Measurements from ENCODE around the gene GDPD2. TPM values are rescaled to one million over a fixed set of nuclear protein-coding genes. Genes with fewer than 3 reads are reported as not detected.

The GDPD2 gene
- total RNA-seq, 1 experiment from 2014 or later = 0.44 TPM

GRCh38 chrX:70411475-70411874, 11.6 kb upstream of the GDPD2 start:
- no peak overlapping the region for H3K27ac ChIP-seq
- H3F3A ChIP-seq (ENCODE audit: insufficient read depth, low read depth) = no peaks in the 10 kb centered on the region
- H3K4me2 ChIP-seq = no peak overlapping the region
- TF ChIP-seq CTCF (conservative IDR thresholded peaks at IDR 0.05) (no peak), EZH2 (IDR thresholded peaks at IDR 0.05; ENCODE audit: low read depth) (no peak)
- BruUV-seq (replicated peaks) = no TSS peak
- no peaks in the 10 kb centered on the region for H3K9me3 ChIP-seq (ENCODE audit: insufficient read depth, low read depth)
- H4K20me1 ChIP-seq (ENCODE audit: insufficient read depth) = no peaks in the 10 kb centered on the region
- no peaks in the 10 kb centered on the region for H3K79me2 ChIP-seq (ENCODE audit: low read depth)
- DNase-seq = no peak
- POLR2A ChIA-PET (ENCODE audit: unreplicated experiment) = no interaction called here
- H3K4me1 ChIP-seq (replicated peaks; ENCODE audit: insufficient read depth) = no peaks in the 10 kb centered on the region
- no peaks in the 10 kb centered on the region for H3K36me3 ChIP-seq (ENCODE audit: low read depth)
- intact Hi-C loops (cut with micrococcal nuclease; ENCODE audit: unreplicated experiment) = no loop called here
- CTCF ChIA-PET = no interaction called here
- H3K9me2 ChIP-seq (ENCODE audit: insufficient read depth) = no peaks in the 10 kb centered on the region
- no peak overlapping the region for H3K4me3 ChIP-seq
- H2AFZ ChIP-seq = no peak overlapping the region
- no peaks in the 10 kb centered on the region for H3K27me3 ChIP-seq (ENCODE audit: insufficient read depth, low read depth)

- intact Hi-C loops (cut with micrococcal nuclease; ENCODE audit: unreplicated experiment) = no loop called here
- Histone ChIP-seq H3K4me3 (no peak overlapping the region), H3K36me3 (ENCODE audit: low read depth) (no peaks in the 10 kb centered on the region), H4K20me1 (ENCODE audit: insufficient read depth) (no peaks in the 10 kb centered on the region), H3K4me2 (no peak overlapping the region), H3K79me2 (ENCODE audit: low read depth) (no peaks in the 10 kb centered on the region), H3K27ac (no peak overlapping the region), H3K4me1 (replicated peaks; ENCODE audit: insufficient read depth) (no peaks in the 10 kb centered on the region), H3K27me3 (ENCODE audit: insufficient read depth, low read depth) (no peaks in the 10 kb centered on the region), H3F3A (ENCODE audit: insufficient read depth, low read depth) (no peaks in the 10 kb centered on the region), H3K9me3 (ENCODE audit: insufficient read depth, low read depth) (no peaks in the 10 kb centered on the region), H2AFZ (no peak overlapping the region), H3K9me2 (ENCODE audit: insufficient read depth) (no peaks in the 10 kb centered on the region)
- BruUV-seq (replicated peaks) = no TSS peak
- no peak for DNase-seq
- ChIA-PET POLR2A (ENCODE audit: unreplicated experiment) (no interaction called here), CTCF (no interaction called here)
- no peak for TF ChIP-seq EZH2 (IDR thresholded peaks at IDR 0.05; ENCODE audit: low read depth)
- no peak for TF ChIP-seq CTCF (conservative IDR thresholded peaks at IDR 0.05)
Measured at GRCh38 chrX:70421618-70422017, 1.5 kb upstream of the GDPD2 start.

- Histone ChIP-seq H3K79me2 (ENCODE audit: low read depth) (no peaks in the 10 kb centered on the region), H3K4me2 (no peak overlapping the region), H3K4me3 (no peak overlapping the region), H3K27ac (no peak overlapping the region), H3K4me1 (replicated peaks; ENCODE audit: insufficient read depth) (no peaks in the 10 kb centered on the region), H3K9me2 (ENCODE audit: insufficient read depth) (no peaks in the 10 kb centered on the region), H3K9me3 (ENCODE audit: insufficient read depth, low read depth) (no peaks in the 10 kb centered on the region), H3K36me3 (ENCODE audit: low read depth) (no peaks in the 10 kb centered on the region), H2AFZ (no peak overlapping the region), H4K20me1 (ENCODE audit: insufficient read depth) (no peaks in the 10 kb centered on the region), H3F3A (ENCODE audit: insufficient read depth, low read depth) (no peaks in the 10 kb centered on the region), H3K27me3 (ENCODE audit: insufficient read depth, low read depth) (no peaks in the 10 kb centered on the region)
- ChIA-PET CTCF (no interaction called here), POLR2A (ENCODE audit: unreplicated experiment) (interaction anchor here (0.6 kb wide), 1 partner anchor 718 kb away, joined by 3 read pairs; no protein-coding TSS in a partner anchor)
- TF ChIP-seq CTCF (conservative IDR thresholded peaks at IDR 0.05) (no peak), EZH2 (IDR thresholded peaks at IDR 0.05; ENCODE audit: low read depth) (no peak)
- no peak for DNase-seq
- no TSS peak for BruUV-seq (replicated peaks)
- intact Hi-C loops (cut with micrococcal nuclease; ENCODE audit: unreplicated experiment) = no loop called here
Measured at GRCh38 chrX:70423936-70424675, 992 bp downstream of the GDPD2 start.

All from PC-9 (cell line).